GM23248 (cell line): ENCODE data around the gene KANK4. TPM values are rescaled to one million over a fixed set of nuclear protein-coding genes. Genes with fewer than 3 reads are reported as not detected.

Source experiments
- DNase-seq: peaks from one replicate; pipeline ENCODE4 v3.0.0-alpha.2; 2015
- H2AFZ ChIP-seq: fragments of 200-600 bp; sonication (generic); 2 replicates; pipeline ENCODE4 v1.6.1; 2016; ENCODE audit warnings: antibody characterized with exemption
- H3F3A ChIP-seq: fragments of 200-600 bp; sonication (generic); 2 replicates; pipeline ENCODE4 v1.6.1; 2016; ENCODE audit warnings: mild to moderate bottlenecking, antibody characterized with exemption, mixed run types; ENCODE audit not compliant: insufficient read depth
- H3K27ac ChIP-seq: fragments of 200-600 bp; sonication (generic); 2 replicates; pipeline ENCODE4 v1.5.1; 2016; ENCODE audit warnings: mild to moderate bottlenecking
- H3K27me3 ChIP-seq: fragments of 200-600 bp; sonication (generic); replicated peaks from 2 replicates; pipeline ENCODE4 v1.6.1; 2016; ENCODE audit warnings: mild to moderate bottlenecking; ENCODE audit not compliant: insufficient read depth
- H3K36me3 ChIP-seq: fragments of 200-600 bp; sonication (generic); 2 replicates; pipeline ENCODE4 v1.6.1; 2016; ENCODE audit warnings: low read depth, mild to moderate bottlenecking
- H3K4me1 ChIP-seq: fragments of 200-600 bp; sonication (generic); 2 replicates; pipeline ENCODE4 v1.6.1; 2016; ENCODE audit warnings: mild to moderate bottlenecking; ENCODE audit not compliant: insufficient read depth
- H3K4me2 ChIP-seq: fragments of 200-600 bp; sonication (generic); one replicate; pipeline ENCODE4 v1.6.1; 2016; ENCODE audit warnings: mild to moderate bottlenecking; ENCODE audit not compliant: unreplicated experiment
- H3K4me3 ChIP-seq: fragments of 200-600 bp; sonication (generic); 2 replicates; pipeline ENCODE4 v1.5.1; 2016; ENCODE audit warnings: mild to moderate bottlenecking
- H3K79me2 ChIP-seq: fragments of 200-600 bp; sonication (generic); 2 replicates; pipeline ENCODE4 v1.6.1; 2016; ENCODE audit warnings: mild to moderate bottlenecking; ENCODE audit not compliant: insufficient read depth
- H3K9ac ChIP-seq: fragments of 200-600 bp; sonication (generic); 2 replicates; pipeline ENCODE4 v1.6.1; 2016; ENCODE audit warnings: mild to moderate bottlenecking
- H3K9me2 ChIP-seq: fragments of 200-600 bp; sonication (generic); 2 replicates; pipeline ENCODE4 v1.6.1; 2016; ENCODE audit warnings: mixed run types, mild to moderate bottlenecking, moderate library complexity; ENCODE audit not compliant: insufficient read depth
- H3K9me3 ChIP-seq: fragments of 200-600 bp; sonication (generic); one replicate; pipeline ENCODE4 v1.6.1; 2017; ENCODE audit warnings: low read depth
- H4K20me1 ChIP-seq: fragments of 200-600 bp; sonication (generic); 2 replicates; pipeline ENCODE4 v1.6.0; 2016; ENCODE audit not compliant: insufficient read depth
- EZH2 ChIP-seq: fragments of 200-600 bp; sonication (generic); IDR thresholded peaks from 2 replicates; pipeline ENCODE4 v1.6.1; 2018; ENCODE audit warnings: antibody characterized with exemption, mild to moderate bottlenecking; ENCODE audit not compliant: insufficient read depth, poor library complexity, severe bottlenecking
- EZH2phosphoT487 ChIP-seq: fragments of 200-600 bp; sonication (generic); IDR thresholded peaks from 2 replicates; pipeline ENCODE4 v1.6.1; 2018; ENCODE audit warnings: antibody characterized with exemption, moderate library complexity, mild to moderate bottlenecking, low read depth; ENCODE audit not compliant: insufficient read depth
- WGBS, 2 experiments: methylation state at CpG; one replicate each; pipeline ENCODE4 v1.1.6; 2015 to 2017; ENCODE audit warnings: low lambda C conversion rate in 2 of 2, low coverage in 1 of 2; ENCODE audit errors: missing lambda C conversion rate in 2 of 2; 5-methylcytosine and 5-hydroxymethylcytosine counted together
- in situ Hi-C: fragments of 300-500 bp; cut with MboI; formaldehyde crosslinking; loops from 2 replicates; pipeline ENCODE4 v1.15.0; 2020
- polyA plus RNA-seq: library from polyadenylated mRNA; unstranded; fragments of >200 nt; fragmentation: Nextera tagmentation; extraction: Ambion mirVana; gene quantifications from 2 replicates; pipeline ENCODE4 v1.2.1, GENCODE V29; 2016
- total RNA-seq: library from RNA; depleted of rRNA; stranded (reverse); fragments of >200 nt; shearing (Covaris generic); gene quantifications from 2 replicates; pipeline ENCODE4 v1.2.3, GENCODE V29; 2014

The KANK4 gene
- total and polyA plus RNA-seq, 2 experiments from 2014 or later: 0.29 to 0.32 TPM

GRCh38 chr1:62269851-62270495, 49.3 kb downstream of the KANK4 start:
- no peaks in the 10 kb centered on the region for H3K79me2 ChIP-seq
- no peaks in the 10 kb centered on the region for H3K36me3 ChIP-seq
- H3K4me3 ChIP-seq: no peak overlapping the region
- H3K9ac ChIP-seq: no peak overlapping the region
- H3K9me3 ChIP-seq: no peaks in the 10 kb centered on the region
- no peak overlapping the region for H3K4me2 ChIP-seq
- H2AFZ ChIP-seq: no peak overlapping the region
- in situ Hi-C loops: no loop called here
- no peaks in the 10 kb centered on the region for H4K20me1 ChIP-seq
- H3K27me3 ChIP-seq: no peaks in the 10 kb centered on the region
- TF ChIP-seq EZH2phosphoT487 (no peak), EZH2 (no peak)
- no peaks in the 10 kb centered on the region for H3K4me1 ChIP-seq
- H3K27ac ChIP-seq: no peak overlapping the region
- H3F3A ChIP-seq: no peaks in the 10 kb centered on the region
- H3K9me2 ChIP-seq: no peaks in the 10 kb centered on the region
- DNase-seq: no peak
- 71 to 75% methylated on average over 9 of the region's 9 CpGs for WGBS, 2 experiments

GRCh38 chr1:62269439-62269838, 49.8 kb downstream of the KANK4 start:
- TF ChIP-seq EZH2 (no peak), EZH2phosphoT487 (no peak)
- WGBS, 2 experiments: 65 to 67% methylated on average over 1 of the region's 1 CpG
- DNase-seq: no peak

DNA sequence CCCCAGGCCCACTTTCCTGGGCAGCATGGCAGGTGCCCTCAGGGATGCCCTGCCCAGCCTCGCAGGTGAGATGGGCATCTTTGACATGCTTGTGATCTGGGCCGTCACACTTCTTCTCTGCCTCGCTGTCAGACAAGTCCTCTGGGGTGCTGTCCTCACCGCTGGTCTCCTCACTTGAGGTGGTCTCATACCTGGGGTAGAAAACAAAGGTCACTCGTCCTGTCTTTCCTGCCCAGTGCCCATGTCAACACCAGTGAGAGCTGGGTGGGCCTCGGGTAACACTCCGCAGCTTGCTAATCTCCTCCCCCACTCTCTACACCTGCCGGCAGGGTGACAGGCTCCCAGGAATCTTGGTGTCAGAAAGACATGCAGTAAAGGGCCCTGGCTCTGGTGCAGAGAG, 50.9 kb downstream of the KANK4 start:
- H3K4me2 ChIP-seq: no peak overlapping the region
- no peaks in the 10 kb centered on the region for H3K4me1 ChIP-seq
- H3K9me3 ChIP-seq: no peaks in the 10 kb centered on the region
- H3K79me2 ChIP-seq: no peaks in the 10 kb centered on the region
- H3K27me3 ChIP-seq: no peaks in the 10 kb centered on the region
- H3K9me2 ChIP-seq: no peaks in the 10 kb centered on the region
- H3K36me3 ChIP-seq: no peaks in the 10 kb centered on the region
- TF ChIP-seq EZH2 (no peak), EZH2phosphoT487 (no peak)
- no peak for DNase-seq
- no peak overlapping the region for H3K27ac ChIP-seq
- no peak overlapping the region for H3K4me3 ChIP-seq
- H3F3A ChIP-seq: no peaks in the 10 kb centered on the region
- in situ Hi-C loops: no loop called here
- H4K20me1 ChIP-seq: no peaks in the 10 kb centered on the region
- no peak overlapping the region for H3K9ac ChIP-seq
- no peak overlapping the region for H2AFZ ChIP-seq
- WGBS, 2 experiments: 67 to 78% methylated on average over 8 of the region's 8 CpGs

More at GRCh38 chr1:62269439-62269838, 49.8 kb downstream of the KANK4 start:
- Histone ChIP-seq H3K9me3 (no peaks in the 10 kb centered on the region), H3F3A (no peaks in the 10 kb centered on the region), H2AFZ (no peak overlapping the region), H3K9ac (no peak overlapping the region), H4K20me1 (no peaks in the 10 kb centered on the region), H3K4me3 (no peak overlapping the region), H3K79me2 (no peaks in the 10 kb centered on the region), H3K4me2 (no peak overlapping the region), H3K36me3 (no peaks in the 10 kb centered on the region), H3K27ac (no peak overlapping the region), H3K4me1 (no peaks in the 10 kb centered on the region), H3K27me3 (no peaks in the 10 kb centered on the region), H3K9me2 (no peaks in the 10 kb centered on the region)
- in situ Hi-C loops: no loop called here

DNA sequence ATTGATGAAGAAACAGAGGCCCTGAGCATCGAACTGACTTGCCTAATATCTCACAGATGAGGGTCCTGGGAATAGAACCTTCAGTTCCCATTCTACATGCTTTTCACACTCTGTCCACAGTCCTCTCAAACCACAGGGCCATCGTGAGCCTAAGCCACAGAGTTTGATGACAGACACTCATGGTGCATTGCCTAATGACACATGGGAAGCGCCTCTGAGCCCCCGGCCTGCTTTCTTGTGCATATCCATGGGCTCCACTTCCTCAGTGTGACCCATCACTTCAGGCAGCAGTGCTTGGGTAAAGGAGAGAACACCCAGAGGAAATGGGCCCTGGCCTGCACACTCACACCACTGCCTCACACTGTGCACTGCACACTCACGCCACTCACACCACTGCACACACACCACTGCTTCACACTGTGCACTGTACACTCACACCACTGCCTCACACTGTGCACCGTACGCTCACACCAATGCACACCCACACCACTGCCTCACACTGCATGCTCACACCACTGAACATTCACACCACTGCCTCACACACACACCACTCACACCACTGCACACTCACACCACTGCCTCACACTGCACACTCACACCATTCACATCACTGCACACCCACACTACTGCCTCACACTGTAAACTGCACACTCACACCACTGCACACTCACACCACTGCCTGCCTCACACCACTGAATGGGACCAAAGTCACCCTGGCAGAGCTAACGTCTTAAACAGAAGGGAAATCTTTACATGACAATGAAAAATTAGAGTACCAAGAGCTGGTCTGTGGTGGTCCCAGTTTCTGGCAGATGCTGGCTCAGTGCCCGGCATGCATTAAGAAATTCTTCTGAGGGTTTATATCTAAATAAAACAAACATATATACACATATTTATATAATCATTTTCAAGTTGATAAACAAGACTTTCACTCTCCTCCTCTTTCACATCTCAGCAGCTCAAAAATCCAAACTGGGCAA, 53.0 kb downstream of the KANK4 start:
- Histone ChIP-seq H3K9ac (no peak overlapping the region), H4K20me1 (no peaks in the 10 kb centered on the region), H3K36me3 (no peaks in the 10 kb centered on the region), H2AFZ (no peak overlapping the region), H3K4me1 (no peaks in the 10 kb centered on the region), H3K9me3 (no peaks in the 10 kb centered on the region), H3K27ac (no peak overlapping the region), H3K9me2 (no peaks in the 10 kb centered on the region), H3K27me3 (no peaks in the 10 kb centered on the region), H3F3A (no peaks in the 10 kb centered on the region), H3K4me2 (no peak overlapping the region), H3K79me2 (no peaks in the 10 kb centered on the region), H3K4me3 (no peak overlapping the region)
- 69 to 71% methylated on average over 9 of the region's 9 CpGs for WGBS, 2 experiments
- in situ Hi-C loops: no loop called here
- DNase-seq: no peak
- TF ChIP-seq EZH2: no peak
- no peak for TF ChIP-seq EZH2phosphoT487
